ENCODE measurements around the gene SSC5D. TPM values are rescaled to one million over a fixed set of nuclear protein-coding genes. Genes with fewer than 3 reads are reported as not detected.
A peak's percentile ranks its signal among the peaks of the same experiment; 100 is the strongest.
"Not testable (repeated sequence)": the region's sequence is repeated elsewhere in the genome, so short reads cannot be mapped to it uniquely, and the experiment has no call there.

SSC5D gene
- total RNA-seq (2014; rRNA removed): 0.34 and 0.45 TPM in 2 replicates
- 1.9 TPM for polyA plus RNA-seq (2012)

DNA sequence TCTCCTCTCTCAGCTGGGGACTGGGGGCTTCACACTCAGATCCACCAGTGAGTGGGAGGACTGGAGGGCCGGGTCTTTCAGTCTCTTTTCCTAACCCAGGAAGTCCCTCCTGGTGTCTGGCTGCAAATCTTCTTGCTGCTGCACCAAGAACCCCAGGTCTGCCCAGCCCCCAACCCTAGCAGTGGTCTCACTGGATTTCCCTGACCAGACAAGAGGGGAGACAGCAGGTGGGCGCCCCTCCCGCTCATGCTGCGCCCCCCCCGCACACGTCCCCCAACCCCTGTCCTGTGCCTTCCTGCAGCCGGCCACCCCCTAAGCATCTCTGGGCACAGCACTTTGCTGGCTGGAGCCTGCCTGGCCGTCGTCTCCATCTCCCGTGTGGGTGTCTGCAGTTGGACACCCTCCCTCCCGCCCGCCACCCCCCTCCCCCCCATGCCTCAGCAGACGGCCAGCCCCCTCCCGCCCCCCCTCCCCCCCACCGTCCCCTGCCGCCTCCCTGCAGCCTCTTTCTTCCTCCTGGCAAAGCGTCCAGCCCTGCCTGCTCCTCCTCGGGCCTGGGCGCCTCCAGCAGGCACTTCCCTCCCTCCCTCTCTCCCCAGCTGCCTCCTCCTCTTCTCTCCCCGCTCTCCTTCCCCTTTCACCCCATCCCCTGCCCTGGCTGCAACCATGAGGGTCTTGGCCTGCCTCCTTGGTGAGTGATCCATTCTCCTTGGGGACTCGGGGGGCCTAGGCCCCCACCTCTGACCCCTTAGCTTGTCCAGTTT lies at the start of gene SSC5D:
SSC5D (plus strand) TSS at position 513 of the 764 bp plus-strand sequence; CDS start at position 667, 154 bp downstream.
- DNase-seq (ENCODE audit: low read depth): no peak

DNA sequence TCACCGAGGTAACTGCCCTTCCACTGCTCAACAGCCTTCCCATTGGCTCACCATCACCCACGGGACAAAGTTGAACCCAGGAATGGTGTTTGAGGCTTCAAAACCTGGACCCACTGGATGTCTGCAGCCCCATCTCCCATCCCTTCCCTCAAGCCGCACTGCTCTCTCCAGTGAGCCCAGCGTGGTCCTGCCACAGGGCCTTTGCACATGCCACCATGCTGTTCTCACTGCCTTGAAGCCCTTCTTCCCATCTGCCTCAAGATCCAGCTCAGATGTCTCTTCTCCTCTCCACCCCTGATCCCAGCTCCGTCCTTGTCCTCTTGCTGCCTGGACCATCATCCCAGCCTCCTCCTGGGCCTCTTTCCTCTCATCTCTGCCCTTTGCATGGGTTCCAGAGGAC lies 49.2 kb upstream of the SSC5D start:
- no peak for DNase-seq (ENCODE audit: low read depth)

DNA sequence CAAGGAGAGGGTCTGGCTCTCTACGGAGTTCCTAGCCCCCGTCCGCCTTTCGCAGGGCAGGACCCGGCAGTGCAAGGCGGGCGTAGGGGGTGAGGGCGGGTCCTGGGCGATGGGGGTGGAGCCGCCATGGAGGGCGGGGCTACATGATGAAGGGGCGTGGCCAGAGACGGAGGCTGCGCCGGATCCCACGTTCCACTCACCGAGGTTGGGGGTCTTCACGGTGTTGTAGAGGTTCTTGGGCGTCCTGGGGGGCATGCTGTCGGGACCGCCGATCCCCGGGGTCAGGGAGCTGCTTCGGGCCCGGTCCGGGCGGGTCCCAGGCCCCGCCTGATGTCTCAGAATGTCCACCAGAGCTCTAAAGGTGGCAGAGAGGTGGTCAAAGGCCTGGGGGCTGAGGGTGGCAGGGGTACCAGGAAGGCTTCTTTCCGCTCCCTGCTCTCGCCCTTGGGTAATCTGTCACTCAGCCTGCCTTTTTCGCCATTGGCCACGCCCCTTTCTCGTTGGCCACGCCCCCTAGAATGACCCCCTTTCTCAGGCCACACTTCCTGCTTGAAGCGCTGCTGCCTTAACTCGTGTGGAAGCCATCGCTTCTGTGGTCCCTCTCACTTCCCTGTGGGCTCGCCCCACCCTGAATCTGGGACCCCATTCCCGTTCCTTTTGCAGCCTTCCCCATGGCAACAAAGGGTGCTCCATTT lies 47.7 kb upstream of the SSC5D start:
- DNase-seq (ENCODE audit: low read depth): no peak

DNA sequence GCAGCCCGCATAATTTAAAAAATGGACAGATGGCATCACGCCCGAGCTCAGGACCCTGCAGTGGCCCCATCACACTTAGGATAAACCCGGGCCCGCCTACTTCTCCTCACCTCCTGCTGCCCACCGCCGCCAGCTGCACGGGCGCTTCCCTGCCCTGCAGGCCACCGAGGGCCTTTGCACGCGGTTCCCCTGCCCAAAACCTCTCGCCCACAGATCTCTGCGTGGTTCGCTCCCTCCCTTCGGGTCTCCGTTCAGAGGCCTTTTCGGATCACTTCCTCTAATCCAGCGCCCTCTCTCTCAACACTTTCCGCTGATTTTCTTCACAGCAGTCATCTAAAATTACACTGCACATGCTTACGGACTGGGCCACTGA lies 46.9 kb upstream of the SSC5D start:
- no peak for DNase-seq (ENCODE audit: low read depth)

DNA sequence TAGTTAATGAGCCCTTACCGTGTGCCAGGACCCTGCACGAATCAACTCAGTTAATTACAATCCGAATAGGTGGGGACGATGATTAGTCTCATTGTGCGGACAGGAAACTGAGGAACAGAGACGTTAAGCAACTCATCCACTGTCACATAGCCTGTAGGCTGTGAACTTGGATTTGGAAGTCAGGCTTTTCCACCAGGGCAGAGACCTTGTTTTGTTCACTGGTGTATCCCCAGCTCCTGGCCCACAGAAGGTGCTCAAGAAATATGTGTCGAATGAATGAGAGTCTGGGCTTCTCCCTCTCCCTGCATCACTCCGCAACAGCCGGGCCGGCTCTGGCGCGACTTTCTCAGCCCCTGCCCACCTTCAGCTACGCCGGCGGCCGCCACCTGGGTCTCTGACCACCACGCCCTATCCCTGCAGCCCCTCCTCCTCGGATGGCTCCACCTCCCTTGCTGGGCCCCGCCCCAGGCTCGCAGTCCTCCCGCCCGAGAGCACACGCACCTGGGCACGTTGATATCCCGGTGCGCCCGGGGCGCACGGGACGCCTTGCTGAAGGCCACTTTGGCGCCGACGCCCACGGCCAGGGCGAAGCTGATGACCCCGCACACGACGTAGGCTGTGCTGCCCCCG lies 46.4 kb upstream of the SSC5D start:
- DNase-seq (ENCODE audit: low read depth): no peak

DNA sequence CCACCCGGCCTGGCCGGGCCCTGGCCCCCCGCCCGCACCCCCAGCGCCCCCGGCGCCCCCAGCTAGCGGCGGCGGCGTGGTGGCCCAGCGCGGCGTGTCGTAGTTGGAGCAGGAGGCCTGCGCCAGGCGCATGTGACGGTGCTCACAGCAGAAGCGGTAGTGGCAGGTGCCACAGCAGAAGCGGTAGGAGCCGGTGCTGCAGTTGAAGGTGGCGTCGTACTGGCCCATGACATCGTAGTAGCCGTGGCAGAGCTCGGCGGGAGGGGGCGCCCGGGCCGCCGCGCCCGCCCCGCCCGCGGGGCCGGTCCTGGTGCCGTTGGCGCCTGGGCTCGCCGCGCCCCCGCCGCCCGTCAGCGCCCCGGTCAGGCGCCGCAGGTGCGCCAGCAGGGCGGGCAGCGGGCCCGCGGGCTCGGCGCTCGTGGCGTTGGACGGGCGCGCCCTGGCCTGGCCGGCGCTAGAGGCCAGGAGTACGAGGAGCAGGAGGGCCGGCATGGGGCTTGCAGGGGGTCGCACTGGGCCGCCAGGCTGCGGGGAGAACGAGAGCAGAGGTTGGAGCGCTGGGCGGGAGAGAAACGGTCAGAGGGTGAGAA lies 45.8 kb upstream of the SSC5D start:
- DNase-seq (ENCODE audit: low read depth): no peak

DNA sequence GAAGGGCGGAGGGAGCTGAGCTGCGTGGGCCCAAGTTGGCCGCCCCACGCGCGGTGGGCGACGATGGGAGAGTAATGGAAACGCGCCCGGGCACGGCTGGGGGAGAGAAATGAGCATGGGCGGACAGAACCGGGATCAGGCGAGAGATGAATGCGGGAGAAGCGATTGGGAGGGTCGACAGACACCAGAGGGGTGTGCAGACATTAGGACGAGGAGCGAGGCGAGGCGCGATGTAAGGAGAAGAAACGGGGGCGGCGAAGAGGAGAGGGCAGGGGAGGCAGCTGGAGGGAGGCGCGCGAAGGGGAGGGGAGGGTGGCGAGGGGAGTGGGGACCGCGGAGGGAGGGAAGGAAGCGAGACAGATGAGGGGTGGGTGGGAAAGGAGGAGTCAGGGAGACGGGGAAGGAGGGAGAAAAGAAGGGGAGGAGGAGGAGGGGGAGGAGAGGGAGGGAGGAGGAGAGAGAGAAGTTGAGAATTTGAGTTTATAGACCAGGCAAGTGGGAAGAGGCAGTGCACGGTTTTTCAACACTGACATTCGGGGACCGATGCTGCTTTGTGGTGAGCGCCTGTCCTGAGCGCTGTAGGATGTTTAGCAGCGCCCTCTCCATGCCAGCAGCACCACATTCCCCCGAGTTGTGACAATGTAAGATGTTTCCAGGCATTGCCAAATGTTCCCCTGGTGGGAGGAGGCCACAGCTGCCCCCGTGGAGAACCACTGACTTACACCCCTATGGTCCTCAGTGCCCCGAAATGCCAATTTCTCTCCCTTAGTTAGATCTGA lies 45.0 kb upstream of the SSC5D start, which contains the start of gene SHISA7:
SHISA7 (minus strand) TSS at position 256 of the 779 bp plus-strand sequence. CDS start 437 bp downstream, outside the sequence.
- DNase-seq (ENCODE audit: low read depth): no peak

DNA sequence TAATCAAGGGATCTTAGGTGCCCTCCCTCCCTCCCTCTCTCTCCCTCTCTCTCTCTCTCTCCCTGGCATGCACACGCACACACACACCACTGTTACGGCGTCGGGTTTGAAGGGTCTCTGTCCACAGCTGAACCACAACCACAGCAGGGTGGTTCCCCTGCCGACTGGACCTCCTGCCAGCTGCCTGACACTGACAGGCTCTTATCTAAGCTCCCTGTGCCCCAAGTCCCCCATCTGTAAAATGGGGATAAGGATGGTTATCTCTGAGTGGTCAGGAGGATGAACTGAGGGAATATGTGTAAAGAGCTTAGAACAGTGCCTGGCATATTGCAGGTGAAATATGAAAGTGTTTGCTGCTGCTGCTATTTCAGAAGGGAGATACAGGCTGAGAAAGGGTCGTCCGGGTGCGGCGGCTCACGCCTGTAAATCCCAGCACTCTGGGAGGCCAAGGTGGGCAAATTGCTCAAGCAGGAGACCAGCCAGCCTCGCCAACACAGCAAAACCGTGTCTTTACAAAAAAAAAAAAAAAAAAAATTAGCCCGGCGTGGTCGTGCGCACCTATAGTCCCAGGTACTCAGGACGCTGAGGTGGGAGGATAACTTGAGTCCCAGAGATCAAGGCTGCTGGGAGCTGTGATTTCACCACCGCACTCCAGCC lies 44.3 kb upstream of the SSC5D start:
- DNase-seq (ENCODE audit: low read depth): no peak

DNA sequence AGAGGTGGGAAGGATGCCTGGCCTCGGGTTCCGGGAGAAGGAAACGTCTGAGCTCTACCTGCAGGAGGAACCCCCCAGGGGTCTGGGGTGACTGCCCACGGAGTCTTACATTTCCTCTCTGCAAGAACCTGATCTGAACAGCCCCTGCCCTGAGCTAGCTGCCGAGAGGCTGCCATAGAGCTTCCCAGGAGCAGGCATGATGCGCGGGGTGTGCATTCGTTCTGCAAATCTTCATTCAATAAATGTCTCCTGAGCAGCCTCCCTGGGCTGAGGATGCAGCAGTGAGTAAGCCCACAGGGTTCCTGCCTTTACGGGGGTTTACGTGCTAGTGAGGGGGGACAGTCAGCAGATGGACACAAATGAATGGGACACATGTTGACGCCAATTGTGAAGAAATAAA lies 43.6 kb upstream of the SSC5D start:
- no peak for DNase-seq (ENCODE audit: low read depth)

DNA sequence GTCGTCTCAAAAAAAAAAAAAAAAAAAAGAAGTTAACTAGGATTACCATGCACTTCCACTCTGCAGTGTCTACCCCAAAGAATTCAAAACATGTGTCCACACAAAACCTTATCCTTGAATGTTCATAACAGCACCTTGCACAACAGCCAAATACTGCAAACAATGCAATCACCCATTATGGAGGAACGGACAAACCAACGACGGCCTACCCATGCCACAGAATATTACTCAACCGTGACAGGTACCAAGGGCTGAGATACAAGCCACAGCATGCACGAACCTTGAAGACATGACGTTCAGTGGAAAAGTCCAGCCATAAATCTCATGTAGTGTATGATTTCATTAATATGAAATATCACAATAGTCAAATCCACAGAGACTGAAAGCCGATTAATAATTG lies 42.2 kb upstream of the SSC5D start:
- no peak for DNase-seq (ENCODE audit: low read depth)

DNA sequence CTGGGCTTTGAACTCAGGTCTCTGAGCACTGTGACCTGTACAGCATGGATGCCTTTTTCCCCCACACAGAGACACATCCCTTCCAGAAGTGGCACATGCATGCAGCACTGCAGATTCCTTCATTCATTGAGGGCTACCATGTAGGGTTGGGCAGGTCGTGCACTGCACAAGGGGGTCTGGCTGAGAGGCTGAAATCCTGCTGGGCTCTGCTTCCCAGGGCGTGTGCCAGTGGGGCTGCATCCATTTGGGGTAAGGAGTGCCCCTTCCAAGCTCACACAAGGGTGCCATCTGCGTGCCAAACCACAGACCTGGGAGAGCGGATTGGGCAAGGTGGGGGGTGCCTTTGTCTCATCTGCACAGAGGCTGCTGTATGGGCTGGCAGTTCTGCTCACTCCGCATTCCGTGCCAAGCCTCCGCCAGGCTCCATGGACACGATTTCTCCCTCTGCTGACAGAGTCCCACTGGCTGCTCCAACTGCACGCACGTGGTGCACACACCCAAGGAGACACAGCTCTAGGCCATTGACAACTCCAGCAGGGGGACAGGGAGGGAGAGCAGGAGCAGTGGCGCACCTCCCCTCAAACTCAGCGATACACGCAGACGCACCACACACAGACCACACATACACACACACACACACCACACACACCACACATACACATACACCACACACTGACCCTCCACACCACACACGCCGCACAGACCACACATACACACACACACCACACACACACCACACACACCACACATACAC lies 40.6 kb upstream of the SSC5D start:
- peak; percentile 52 for DNase-seq (ENCODE audit: low read depth)

DNA sequence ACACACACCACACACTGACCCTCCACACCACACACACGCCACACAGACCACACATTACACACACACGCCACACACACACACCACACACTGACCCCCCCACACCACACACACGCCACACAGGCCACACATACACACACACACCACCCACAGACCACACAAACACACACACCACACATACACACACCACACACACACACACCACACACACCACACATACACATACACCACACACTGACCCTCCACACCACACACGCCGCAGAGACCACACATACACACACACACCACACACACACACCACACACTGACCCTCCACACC lies 40.1 kb upstream of the SSC5D start:
- not testable (repeated sequence) for DNase-seq (ENCODE audit: low read depth)

DNA sequence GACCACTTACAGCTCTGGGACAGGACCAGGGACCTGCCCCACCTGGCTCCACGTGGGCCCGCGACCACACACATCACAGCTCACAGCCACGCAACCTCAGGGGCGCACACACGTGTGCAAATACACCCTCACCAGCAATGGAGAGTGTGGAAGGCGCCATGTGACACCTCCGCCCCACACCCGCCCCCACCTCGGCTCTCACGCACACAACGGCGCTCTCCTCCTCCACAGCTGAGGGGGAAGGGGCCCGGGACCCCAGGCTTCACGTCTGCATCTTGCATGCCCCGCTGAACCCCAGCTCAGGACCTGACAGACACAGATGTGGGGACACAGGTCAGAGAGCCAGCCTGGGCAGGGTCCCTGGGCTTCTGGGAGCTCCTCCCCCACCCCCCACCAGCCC lies 38.8 kb upstream of the SSC5D start:
- DNase-seq (ENCODE audit: low read depth): no peak

DNA sequence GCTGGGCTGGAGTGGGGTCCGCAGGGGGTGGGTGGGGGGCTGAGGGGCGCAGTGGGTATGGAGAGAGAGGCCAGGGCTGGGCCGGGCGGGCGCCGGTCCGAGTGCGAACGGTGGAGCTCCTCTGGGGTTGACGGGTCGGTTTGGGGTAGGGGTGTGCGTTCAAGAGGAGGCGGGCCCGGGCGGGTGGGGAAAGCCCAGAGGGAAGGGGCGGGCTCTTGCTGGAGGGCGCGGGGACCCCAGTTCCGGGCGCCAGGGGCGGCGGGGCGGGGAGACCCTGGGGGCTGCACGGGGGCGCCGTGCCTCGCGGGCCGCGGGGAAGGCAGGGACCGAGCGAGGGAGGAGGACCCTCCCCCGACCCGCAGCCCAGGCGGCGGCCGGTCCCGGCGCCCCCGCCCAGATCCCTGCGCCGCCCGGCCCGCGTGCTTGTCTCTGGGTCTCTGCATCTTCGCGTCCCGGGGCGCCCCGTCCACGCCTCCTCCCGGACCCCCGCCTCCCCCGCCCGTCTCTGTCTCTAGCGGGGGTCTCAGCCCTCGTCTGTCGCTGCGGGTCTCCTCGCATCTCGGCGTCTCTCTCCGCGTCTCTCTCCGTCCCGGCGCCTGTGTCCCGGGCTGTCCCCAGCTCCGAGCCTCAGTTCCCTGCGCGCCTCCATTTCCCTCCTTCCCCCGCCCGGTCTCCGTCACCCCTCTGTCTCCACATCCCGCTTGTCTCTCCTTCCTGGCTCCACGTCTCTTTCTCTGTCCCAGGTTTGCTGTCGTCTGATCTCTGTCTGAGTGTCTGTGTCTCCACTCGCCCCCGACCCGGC lies 36.9 kb upstream of the SSC5D start:
- DNase-seq (ENCODE audit: low read depth): no peak

DNA sequence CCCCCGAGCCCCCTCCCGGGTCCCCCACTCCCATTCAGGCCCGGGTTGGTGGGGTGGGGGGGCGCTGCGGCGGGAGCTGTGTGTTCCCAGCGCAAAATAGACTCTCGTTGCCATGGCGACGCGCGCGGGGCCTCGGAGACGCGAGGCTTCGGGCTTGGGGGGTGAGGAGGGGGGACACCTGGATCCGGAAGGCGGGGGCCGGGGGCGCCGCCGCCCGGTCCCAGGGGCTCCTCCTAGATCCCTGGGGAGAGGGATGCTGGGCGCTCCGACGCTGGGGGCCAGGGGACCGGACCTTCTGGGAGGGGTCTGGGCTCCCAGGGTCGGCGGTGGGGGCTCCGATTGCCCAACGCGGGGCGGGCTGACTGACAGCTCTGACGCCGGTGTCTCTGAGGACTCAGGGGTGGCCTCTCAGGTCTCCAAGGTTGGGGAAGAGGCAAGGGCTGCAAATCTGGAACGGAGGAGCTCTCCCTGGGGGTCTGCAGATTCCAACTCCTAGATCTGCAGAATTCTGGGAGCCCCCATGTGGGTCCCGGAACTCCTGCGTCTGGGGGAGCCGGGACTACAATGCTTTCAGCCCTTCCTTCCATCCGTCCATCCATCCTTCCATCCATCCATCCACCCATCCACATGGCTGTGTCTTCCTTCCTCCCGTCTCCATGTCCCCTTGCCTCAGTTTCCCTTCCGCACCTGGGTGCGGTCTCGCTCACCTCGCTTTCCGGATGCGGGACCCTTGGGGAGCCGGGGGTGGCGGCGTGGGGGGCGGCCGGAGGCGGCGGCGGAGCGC lies 36.1 kb upstream of the SSC5D start:
- DNase-seq (ENCODE audit: low read depth): no peak

DNA sequence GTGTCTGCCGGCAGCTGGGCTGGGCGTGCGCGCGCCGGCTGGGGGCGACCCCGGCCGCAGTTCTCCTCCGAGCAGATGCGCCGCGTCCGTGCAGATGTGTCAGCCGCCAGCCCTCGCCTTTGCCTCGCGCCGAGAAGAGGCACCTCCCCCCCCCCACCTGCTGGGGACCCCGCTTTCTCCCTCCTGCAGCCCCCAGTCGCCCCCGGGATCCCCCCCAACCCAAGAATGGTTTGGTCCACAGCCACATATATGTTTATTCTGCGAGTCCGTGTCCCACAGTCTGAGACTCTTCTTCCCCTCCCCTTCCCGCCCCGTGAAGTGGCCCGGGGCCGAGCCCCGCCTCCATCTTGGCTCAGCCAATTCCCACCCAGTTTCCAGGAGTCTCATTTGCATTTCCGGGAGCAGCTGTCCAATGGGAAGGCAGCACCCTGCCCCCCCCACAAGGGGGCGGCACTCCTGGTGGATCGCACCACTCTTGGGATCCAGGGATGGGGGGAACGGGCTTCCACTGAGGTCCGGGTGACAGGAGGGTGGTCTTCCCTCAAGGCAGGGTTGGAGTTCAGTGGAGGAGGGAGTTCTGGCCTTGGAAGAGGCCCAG lies 35.4 kb upstream of the SSC5D start:
- peak; percentile 69 for DNase-seq (ENCODE audit: low read depth)

DNA sequence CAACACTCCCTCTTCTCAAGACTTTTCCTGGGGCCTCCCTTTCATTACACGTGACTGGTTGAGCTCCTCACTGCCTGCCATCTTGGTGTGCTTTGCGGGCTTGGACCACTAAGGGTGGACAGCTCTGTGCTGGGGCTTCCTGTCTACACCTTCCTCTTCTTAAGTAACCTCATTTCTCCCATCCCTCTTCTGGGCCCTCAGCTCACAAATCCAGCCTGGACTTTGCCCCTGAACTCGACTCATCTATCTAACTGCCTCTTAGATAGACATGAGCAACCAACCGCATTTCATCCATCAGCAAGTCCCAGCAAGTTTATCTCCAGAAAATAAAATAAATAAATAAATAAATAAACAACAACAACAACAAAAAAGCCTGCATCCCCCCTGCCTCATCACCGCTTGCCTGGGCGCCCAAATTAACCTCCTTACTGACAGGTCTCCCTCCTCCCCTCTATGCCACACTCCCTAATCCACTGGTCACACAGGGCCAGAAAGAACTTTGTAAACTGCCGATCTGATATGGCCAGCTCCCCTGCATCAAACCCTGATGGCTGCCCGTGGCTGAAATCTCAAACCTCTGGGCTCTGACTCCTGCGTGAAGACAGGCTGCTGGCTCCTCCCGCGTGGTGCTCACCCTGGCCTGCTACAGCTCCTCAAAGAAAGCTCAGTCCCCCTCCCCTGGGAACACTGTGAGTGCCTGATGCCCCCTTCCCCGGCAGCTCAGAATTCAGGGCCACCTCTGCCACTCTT lies 34.5 kb upstream of the SSC5D start:
- no peak for DNase-seq (ENCODE audit: low read depth)
